Measurements from ENCODE around the gene LUZP2. TPM values are rescaled to one million over a fixed set of nuclear protein-coding genes. Genes with fewer than 3 reads are reported as not detected.

LUZP2 gene
- total and polyA plus RNA-seq, 12 donors: 11.2 to 72.0 (median 20.6) TPM

GRCh38 chr11:24637520-24637919 is 140.7 kb downstream of the LUZP2 start:
- Histone ChIP-seq H3K27me3 (no peaks in the 10 kb centered on the region), H3K9me3 (replicated peaks in 1 of 3) (no peaks in the 10 kb centered on the region), H3K27ac (no peak overlapping the region), H3K36me3 (replicated peaks in 1 of 2) (no peaks in the 10 kb centered on the region), H3K4me3 (no peak overlapping the region), H3K4me1 (replicated peaks in 1 of 2) (no peaks in the 10 kb centered on the region)
- TF ChIP-seq CTCF (IDR thresholded peaks at IDR 0.05) (no peak), POLR2A (IDR thresholded peaks at IDR 0.05) (no peak)
- intact Hi-C loops (cut with DNase I): no loop called here
- 80 to 88% (median 82%) methylated on average over 6 of the region's 6 CpGs for WGBS, 4 donors
- DNase-seq: no peak

GRCh38 chr11:24642648-24643047 is 145.8 kb downstream of the LUZP2 start:
- no peaks in the 10 kb centered on the region for H3K9me3 ChIP-seq (replicated peaks in 1 of 3)
- no peaks in the 10 kb centered on the region for H3K27me3 ChIP-seq
- intact Hi-C loops (cut with DNase I): no loop called here
- H3K27ac ChIP-seq: no peak overlapping the region
- H3K4me1 ChIP-seq (replicated peaks in 1 of 2): no peaks in the 10 kb centered on the region
- DNase-seq: no peak
- TF ChIP-seq CTCF (IDR thresholded peaks at IDR 0.05) (no peak), POLR2A (IDR thresholded peaks at IDR 0.05) (no peak)
- no peak overlapping the region for H3K4me3 ChIP-seq
- no peaks in the 10 kb centered on the region for H3K36me3 ChIP-seq (replicated peaks in 1 of 2)

- intact Hi-C loops (cut with DNase I): no loop called here
- no peaks in the 10 kb centered on the region for H3K36me3 ChIP-seq (replicated peaks in 1 of 2)
- H3K27me3 ChIP-seq: no peaks in the 10 kb centered on the region
- DNase-seq: no peak
- no peak overlapping the region for H3K27ac ChIP-seq
- no peaks in the 10 kb centered on the region for H3K9me3 ChIP-seq (replicated peaks in 1 of 3)
- H3K4me3 ChIP-seq: no peak overlapping the region
- TF ChIP-seq CTCF (IDR thresholded peaks at IDR 0.05): no peak
- TF ChIP-seq POLR2A (IDR thresholded peaks at IDR 0.05): no peak
- no peaks in the 10 kb centered on the region for H3K4me1 ChIP-seq (replicated peaks in 1 of 2)
Observed at GRCh38 chr11:24645563-24645962, 148.7 kb downstream of the LUZP2 start.

GRCh38 chr11:24651873-24652272 is 155.0 kb downstream of the LUZP2 start:
- Histone ChIP-seq H3K4me3 (no peak overlapping the region), H3K27me3 (no peaks in the 10 kb centered on the region), H3K4me1 (replicated peaks in 1 of 2) (no peaks in the 10 kb centered on the region), H3K27ac (no peak overlapping the region), H3K36me3 (replicated peaks in 1 of 2) (no peaks in the 10 kb centered on the region), H3K9me3 (replicated peaks in 1 of 3) (no peaks in the 10 kb centered on the region)
- intact Hi-C loops (cut with DNase I): no loop called here
- WGBS, 4 donors: 87 to 93% (median 92%) methylated on average over 2 of the region's 2 CpGs
- TF ChIP-seq CTCF (IDR thresholded peaks at IDR 0.05) (no peak), POLR2A (IDR thresholded peaks at IDR 0.05) (no peak)
- no peak for DNase-seq

Measured in adrenal gland (tissue), 12 donors.